Measurements from ENCODE around the gene GLRX2. TPM values are rescaled to one million over a fixed set of nuclear protein-coding genes. Genes with fewer than 3 reads are reported as not detected.

GLRX2 gene
- total and polyA plus RNA-seq, 11 donors = 11.0 to 102 (median 31.5) TPM

- Histone ChIP-seq H3K27ac (peak overlapping the region; percentile 70 to 99 (median 92)), H3K9me3 (no peaks in the 10 kb centered on the region), H3K27me3 (no peaks in the 10 kb centered on the region), H3K36me3 (peaks cover 0 to 18% (median 13%) of the 10 kb centered on the region in 9 donors), H3K4me1 (peaks cover 3 to 25% (median 13%) of the 10 kb centered on the region in 12 donors), H3K4me3 (peak overlapping the region; percentile 78 to 96 (median 88))
- DNase-seq (peak; percentile 29 to 73 (median 56)), ATAC-seq (peak; percentile 20 to 65 (median 54))
- 0 to 1% (median 0%) methylated on average over 14 to 24 of the region's 24 CpGs for WGBS, 4 donors
- TF ChIP-seq POLR2A (IDR thresholded peaks at IDR 0.05) = no peak
- TF ChIP-seq, protein P1, sequence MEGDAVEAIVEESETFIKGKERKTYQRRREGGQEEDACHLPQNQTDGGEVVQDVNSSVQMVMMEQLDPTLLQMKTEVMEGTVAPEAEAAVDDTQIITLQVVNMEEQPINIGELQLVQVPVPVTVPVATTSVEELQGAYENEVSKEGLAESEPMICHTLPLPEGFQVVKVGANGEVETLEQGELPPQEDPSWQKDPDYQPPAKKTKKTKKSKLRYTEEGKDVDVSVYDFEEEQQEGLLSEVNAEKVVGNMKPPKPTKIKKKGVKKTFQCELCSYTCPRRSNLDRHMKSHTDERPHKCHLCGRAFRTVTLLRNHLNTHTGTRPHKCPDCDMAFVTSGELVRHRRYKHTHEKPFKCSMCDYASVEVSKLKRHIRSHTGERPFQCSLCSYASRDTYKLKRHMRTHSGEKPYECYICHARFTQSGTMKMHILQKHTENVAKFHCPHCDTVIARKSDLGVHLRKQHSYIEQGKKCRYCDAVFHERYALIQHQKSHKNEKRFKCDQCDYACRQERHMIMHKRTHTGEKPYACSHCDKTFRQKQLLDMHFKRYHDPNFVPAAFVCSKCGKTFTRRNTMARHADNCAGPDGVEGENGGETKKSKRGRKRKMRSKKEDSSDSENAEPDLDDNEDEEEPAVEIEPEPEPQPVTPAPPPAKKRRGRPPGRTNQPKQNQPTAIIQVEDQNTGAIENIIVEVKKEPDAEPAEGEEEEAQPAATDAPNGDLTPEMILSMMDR (IDR thresholded peaks at IDR 0.05) = peak in 1 of 12 donors; percentile 3
- intact Hi-C loops (cut with DNase I) = loop anchor here in 5 of 10 donors (2.0 to 10.0 kb wide), 6 partner anchors 16 to 300 kb away; partner anchors contain the start of genes CDC73 (in 2 of the 5), RGS2 (in 2 of the 5), RO60 (in 2 of the 5) and UCHL5 (in 2 of the 5)
These were observed 710 bp downstream of the GLRX2 start for GRCh38 chr1:193104502-193104906.

DNA sequence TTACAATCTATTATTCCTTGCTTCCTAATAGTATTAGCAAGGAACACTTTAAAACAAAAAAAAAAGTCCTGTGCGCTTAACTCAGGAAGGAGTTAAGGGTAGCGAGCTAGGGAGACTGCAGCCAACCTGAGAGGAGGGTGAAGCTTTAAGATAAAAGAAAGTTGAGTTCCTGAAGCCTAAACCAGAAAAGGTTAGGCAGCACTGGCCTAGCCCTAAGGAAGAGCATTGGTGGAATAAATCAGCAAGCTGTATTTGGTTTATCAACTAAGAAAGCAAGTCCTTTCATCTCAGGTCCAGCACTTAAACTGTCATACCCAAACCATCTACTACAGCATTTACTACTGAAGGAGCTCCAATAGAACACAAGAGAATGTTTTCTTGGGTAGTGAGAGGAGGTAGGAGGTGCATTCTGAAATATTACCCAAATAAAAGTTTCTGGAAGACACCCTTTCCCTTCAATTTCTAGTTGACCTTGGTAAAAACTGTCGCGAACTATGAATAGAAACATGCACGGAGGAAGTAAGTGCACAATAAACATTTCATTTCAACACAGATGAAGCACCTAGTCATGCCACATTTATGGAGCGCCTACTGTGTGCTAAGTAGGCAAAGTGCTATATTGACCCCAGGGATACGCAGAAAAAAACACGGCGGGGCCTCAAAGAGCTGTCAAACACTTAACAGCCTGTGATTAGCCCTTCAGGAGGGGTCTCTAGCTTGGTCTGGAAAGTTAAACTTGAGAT, 1.3 kb downstream of the GLRX2 start:
- intact Hi-C loops (cut with DNase I) = loop anchor here in 5 of 10 donors (2.0 to 10.0 kb wide), 6 partner anchors 17 to 299 kb away; partner anchors contain the start of genes CDC73 (in 2 of the 5), RGS2 (in 2 of the 5), RO60 (in 2 of the 5) and UCHL5 (in 2 of the 5)
- H3K27ac ChIP-seq = peak overlapping the region; percentile 70 to 99 (median 92)
- H3K36me3 ChIP-seq = peaks cover 0 to 23% (median 19%) of the 10 kb centered on the region in 9 donors
- H3K27me3 ChIP-seq = no peaks in the 10 kb centered on the region
- DNase-seq = no peak
- H3K4me3 ChIP-seq = peak overlapping the region; percentile 78 to 96 (median 88)
- peaks cover 3 to 25% (median 13%) of the 10 kb centered on the region in 12 donors for H3K4me1 ChIP-seq
- no peak for TF ChIP-seq POLR2A (IDR thresholded peaks at IDR 0.05)
- TF ChIP-seq, protein P1 (IDR thresholded peaks at IDR 0.05) = no peak
- no peak for ATAC-seq
- WGBS, 4 donors = 31 to 38% (median 32%) methylated on average over 9 of the region's 9 CpGs
- no peaks in the 10 kb centered on the region for H3K9me3 ChIP-seq

DNA sequence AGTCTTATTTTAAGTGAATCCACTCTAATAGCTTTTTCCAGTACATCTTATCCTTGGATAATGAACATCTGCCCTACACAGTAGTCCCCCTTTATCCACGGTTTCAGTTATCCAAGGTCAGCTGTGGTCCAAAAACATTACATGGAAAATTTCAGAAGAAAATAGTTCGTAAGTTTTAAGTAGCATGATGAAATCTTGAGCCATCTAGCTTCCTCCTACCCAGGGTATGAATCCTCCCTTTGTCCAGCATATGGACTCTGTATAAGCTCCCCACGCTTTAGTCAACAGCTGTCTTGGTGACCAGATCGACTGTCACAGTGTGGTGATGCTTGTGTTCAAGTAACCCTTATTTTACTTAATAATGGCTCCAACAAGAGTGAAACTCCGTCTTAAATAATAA, 2.6 kb downstream of the GLRX2 start:
- intact Hi-C loops (cut with DNase I) = loop anchor here in 3 of 10 donors (5.0 to 10.0 kb wide), 3 partner anchors 48 to 298 kb away; partner anchors contain the start of genes RGS2 (in 2 of the 3), RO60 (in 1 of the 3) and UCHL5 (in 1 of the 3)
- DNase-seq (no peak), ATAC-seq (no peak)
- Histone ChIP-seq H3K27ac (no peak overlapping the region), H3K27me3 (no peaks in the 10 kb centered on the region), H3K4me1 (peaks cover 3 to 25% (median 13%) of the 10 kb centered on the region in 12 donors), H3K4me3 (no peak overlapping the region), H3K36me3 (peaks cover 0 to 36% (median 32%) of the 10 kb centered on the region in 9 donors), H3K9me3 (no peaks in the 10 kb centered on the region)
- 86 to 91% (median 91%) methylated on average over 5 of the region's 5 CpGs for WGBS, 4 donors
- TF ChIP-seq, protein P1 (IDR thresholded peaks at IDR 0.05) = no peak
- TF ChIP-seq POLR2A (IDR thresholded peaks at IDR 0.05) = no peak

- DNase-seq = no peak
- H3K27ac ChIP-seq = no peak overlapping the region
- H3K36me3 ChIP-seq = peaks cover 0 to 100% (median 70%) of the 10 kb centered on the region in 9 donors
- no peak overlapping the region for H3K4me3 ChIP-seq
- TF ChIP-seq POLR2A (IDR thresholded peaks at IDR 0.05) = no peak
- TF ChIP-seq, protein P1 (IDR thresholded peaks at IDR 0.05) = no peak
- no peaks in the 10 kb centered on the region for H3K4me1 ChIP-seq
- 92 to 96% (median 95%) methylated on average over 11 of the region's 11 CpGs for WGBS, 4 donors
- ATAC-seq = no peak
- H3K27me3 ChIP-seq = no peaks in the 10 kb centered on the region
- intact Hi-C loops (cut with DNase I) = no loop called here
- no peaks in the 10 kb centered on the region for H3K9me3 ChIP-seq
These were observed 11.1 kb downstream of the GLRX2 start for GRCh38 chr1:193094112-193094511.

Measured in heart left ventricle (tissue), 16 donors.